Tibial nerve (tissue), 4 donors: Measurements from ENCODE around the gene ADGRL1.
"Not testable (repeated sequence)": the region's sequence is repeated elsewhere in the genome, so short reads cannot be mapped to it uniquely, and the experiment has no call there.

Experiments
- CTCF ChIP-seq, 5 experiments: fragments of 200-600 bp in 3 of 5; fragments of 450-650 bp in 2 of 5; sonication (generic) in 3 of 5; IDR thresholded peaks; one replicate each; pipeline ENCODE4 v1.5.1; 2016 to 2019; ENCODE audit warnings: antibody characterized with exemption in 5 of 5, mild to moderate bottlenecking in 3 of 5, moderate library complexity in 2 of 5
- EP300 ChIP-seq, 2 donors: sonication (generic); formaldehyde crosslinking; IDR thresholded peaks; one replicate each; pipeline ENCODE4 v1.6.1; 2017; ENCODE audit warnings: antibody characterized with exemption in 2 of 2, mild to moderate bottlenecking in 1 of 2
- POLR2A ChIP-seq, 2 donors: fragments of 450-650 bp; IDR thresholded peaks; one replicate each; pipeline ENCODE4 v1.6.1; 2017; ENCODE audit warnings: antibody characterized with exemption in 2 of 2, mild to moderate bottlenecking in 2 of 2, moderate library complexity in 2 of 2

GRCh38 chr19:14204676-14205451 lies 1.1 kb downstream of the ADGRL1 start:
- TF ChIP-seq CTCF, POLR2A, EP300 (IDR thresholded peaks at IDR 0.05): not testable (repeated sequence)
